OCI-LY3 (cell line): ENCODE data around the gene RMND5A.

ENCODE experiments used
- CTCF ChIP-seq: fragments of 200-600, 300-600 bp; sonication (generic); IDR thresholded peaks from 2 replicates; pipeline ENCODE4 v1.5.1; 2014; ENCODE audit warnings: antibody characterized with exemption, low read length, low read depth
- EZH2phosphoT487 ChIP-seq: fragments of 200-600 bp; shearing (Covaris generic); IDR thresholded peaks from 2 replicates; pipeline ENCODE4 v1.6.1; 2018; ENCODE audit warnings: antibody characterized with exemption, mixed run types, low read depth

DNA sequence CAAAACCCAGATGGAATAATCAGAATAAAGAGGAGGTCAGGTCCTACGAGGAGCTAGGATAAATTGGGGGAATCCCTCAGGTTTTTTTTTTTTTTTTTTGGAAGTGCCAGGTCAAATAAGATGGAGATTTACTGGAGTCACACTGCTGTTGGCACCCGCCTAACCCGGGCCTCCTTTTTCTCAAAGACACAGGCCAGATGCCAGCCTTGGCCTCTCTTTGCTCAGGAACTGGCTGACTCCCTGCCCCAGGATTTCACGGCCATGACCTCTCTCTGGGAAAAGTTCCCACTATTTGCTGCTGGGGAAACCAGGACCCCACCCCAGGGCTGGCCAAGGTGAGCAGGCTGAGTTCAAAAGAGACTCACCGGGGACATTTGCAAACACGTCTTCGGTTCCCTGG is 68.1 kb downstream of the RMND5A start:
- no peak for TF ChIP-seq CTCF
- no peak for TF ChIP-seq EZH2phosphoT487
